Adrenal gland (tissue), 12 donors: ENCODE measurements around the gene RABL6. TPM values are rescaled to one million over a fixed set of nuclear protein-coding genes. Genes with fewer than 3 reads are reported as not detected.

Source experiments
- DNase-seq, 7 donors: peaks; one replicate each; pipeline ENCODE4 v3.0.0-alpha.2; 2019 to 2020
- H3K27ac ChIP-seq, 5 donors: fragments of 200-600 bp; sonication (generic) in 4 of 5; 1 replicate in 3 of 5; 2 replicates in 2 of 5; pipeline versions ENCODE4 v1.5.1 to v1.8.0; 2016 to 2020; ENCODE audit warnings: mild to moderate bottlenecking in 1 of 5
- H3K27me3 ChIP-seq: fragments of 200-600 bp; 2 replicates; pipeline ENCODE4 v1.8.0; 2021
- H3K36me3 ChIP-seq, 2 donors: fragments of 200-600 bp; replicated peaks in 1 of 2; 1 replicate in 1 of 2; 2 replicates in 1 of 2; pipeline versions ENCODE4 v1.5.1 to v1.8.0; 2018 to 2022
- H3K4me1 ChIP-seq, 2 donors: fragments of 200-600 bp; replicated peaks in 1 of 2; 1 replicate in 1 of 2; 2 replicates in 1 of 2; pipeline versions ENCODE4 v1.5.1 to v1.8.0; 2018 to 2021
- H3K4me3 ChIP-seq, 4 donors: fragments of 200-600 bp; sonication (generic) in 3 of 4; one replicate each; pipeline ENCODE4 v1.5.1; 2016 to 2018
- H3K9me3 ChIP-seq, 3 donors: fragments of 200-600 bp; sonication (generic) in 1 of 3; replicated peaks in 1 of 3; 1 replicate in 2 of 3; 2 replicates in 1 of 3; pipeline versions ENCODE4 v1.5.1 to v1.8.0; 2016 to 2021
- POLR2A ChIP-seq, 2 donors: fragments of 450-650 bp; IDR thresholded peaks; one replicate each; pipeline ENCODE4 v1.6.1; 2017; ENCODE audit warnings: antibody characterized with exemption in 2 of 2, mild to moderate bottlenecking in 2 of 2, moderate library complexity in 1 of 2
- WGBS, 4 donors: extraction: QIAGEN DNeasy Blood & Tissue Kit in 2 of 4; methylation state at CpG; one replicate each; pipeline versions ENCODE4 v1.1.5 to v1.1.7; 2013 to 2017; 5-methylcytosine and 5-hydroxymethylcytosine counted together
- intact Hi-C, 2 donors: fragments of 100-400 bp; cut with DNase I; formaldehyde crosslinking; loops; one replicate each; pipeline versions ENCODE4 v1.14.1 to v1.15.0; 2022 to 2023
- polyA plus RNA-seq, 3 donors: library from polyadenylated mRNA; stranded (reverse); fragments of 200-250 nt in 2 of 3; fragments of 350-450 nt in 1 of 3; fragmentation: Illumina TruSeq in 1 of 3; extraction: RNeasy Lipid Tissue Mini Kit (QIAGEN cat#74804) in 1 of 3; gene quantifications; one replicate each; pipeline ENCODE4 v1.2.3, GENCODE V29; 2013 to 2014
- total RNA-seq, 9 donors: library from RNA; depleted of rRNA in 4 of 9; stranded (reverse); fragments of >200 nt in 4 of 9; fragments of 120-200 nt in 1 of 9; fragmentation: NEBNext Ultra II Directional in 1 of 9; extraction: Animal tissue kit (Norgen Biotek cat#: 25700) in 1 of 9; gene quantifications; one replicate each; pipeline versions ENCODE4 v1.1.0 to v1.2.4, GENCODE V29; 2013 to 2023
- TF ChIP-seq, protein P1 (sequence below), 6 experiments: fragments of 450-650 bp in 4 of 6; fragments of 200-600 bp in 2 of 6; sonication (generic) in 1 of 6; IDR thresholded peaks; 1 replicate in 5 of 6; 2 replicates in 1 of 6; pipeline versions ENCODE4 v1.5.1 to v1.8.0; 2016 to 2021; ENCODE audit warnings: antibody characterized with exemption in 6 of 6, mild to moderate bottlenecking in 2 of 6, moderate library complexity in 1 of 6
- donor health status: healthy with polysubstance abuse.
- donor health status: Bipolar disorder and iron deficiency.
- donor health status: DM: yes; HTN: yes; CAD: no.
- donor health status: DM: no; HTN: no; CAD: no.
- donor health status: DM: no; HTN: no; CAD: no.
- donor health status: DM: yes; HTN: yes; CAD: no.

Gene RABL6
- total and polyA plus RNA-seq, 12 donors = 20.9 to 150 (median 61.0) TPM

- no peaks in the 10 kb centered on the region for H3K9me3 ChIP-seq
- TF ChIP-seq, protein P1, sequence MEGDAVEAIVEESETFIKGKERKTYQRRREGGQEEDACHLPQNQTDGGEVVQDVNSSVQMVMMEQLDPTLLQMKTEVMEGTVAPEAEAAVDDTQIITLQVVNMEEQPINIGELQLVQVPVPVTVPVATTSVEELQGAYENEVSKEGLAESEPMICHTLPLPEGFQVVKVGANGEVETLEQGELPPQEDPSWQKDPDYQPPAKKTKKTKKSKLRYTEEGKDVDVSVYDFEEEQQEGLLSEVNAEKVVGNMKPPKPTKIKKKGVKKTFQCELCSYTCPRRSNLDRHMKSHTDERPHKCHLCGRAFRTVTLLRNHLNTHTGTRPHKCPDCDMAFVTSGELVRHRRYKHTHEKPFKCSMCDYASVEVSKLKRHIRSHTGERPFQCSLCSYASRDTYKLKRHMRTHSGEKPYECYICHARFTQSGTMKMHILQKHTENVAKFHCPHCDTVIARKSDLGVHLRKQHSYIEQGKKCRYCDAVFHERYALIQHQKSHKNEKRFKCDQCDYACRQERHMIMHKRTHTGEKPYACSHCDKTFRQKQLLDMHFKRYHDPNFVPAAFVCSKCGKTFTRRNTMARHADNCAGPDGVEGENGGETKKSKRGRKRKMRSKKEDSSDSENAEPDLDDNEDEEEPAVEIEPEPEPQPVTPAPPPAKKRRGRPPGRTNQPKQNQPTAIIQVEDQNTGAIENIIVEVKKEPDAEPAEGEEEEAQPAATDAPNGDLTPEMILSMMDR (IDR thresholded peaks at IDR 0.05) = no peak
- no peak for TF ChIP-seq POLR2A (IDR thresholded peaks at IDR 0.05)
- intact Hi-C loops = loop anchor here in 1 of 2 donors (10.0 kb wide), 1 partner anchor 94 kb away; the partner anchor contains the start of genes C8G and FBXW5
- peak overlapping the region in 1 of 5 donors; percentile 62 for H3K27ac ChIP-seq
- H3K4me3 ChIP-seq = no peak overlapping the region
- H3K4me1 ChIP-seq = peaks cover 14 to 25% of the 10 kb centered on the region in 2 donors
- H3K36me3 ChIP-seq = peaks cover 0 to 10% of the 10 kb centered on the region in 2 donors
- DNase-seq = peak in 3 of 7 donors; percentile 31 to 40 (median 36)
- no peaks in the 10 kb centered on the region for H3K27me3 ChIP-seq
- WGBS, 4 donors = 81 to 86% (median 83%) methylated on average over 9 to 23 of the region's 23 CpGs
Observed at GRCh38 chr9:136850866-136851775, 43.4 kb downstream of the RABL6 start.

- DNase-seq = peak; percentile 53 to 90 (median 80)
- H3K36me3 ChIP-seq = peaks cover 0 to 10% of the 10 kb centered on the region in 2 donors
- H3K27me3 ChIP-seq = no peaks in the 10 kb centered on the region
- H3K4me1 ChIP-seq = peaks cover 14 to 25% of the 10 kb centered on the region in 2 donors
- intact Hi-C loops = loop anchor here in 1 of 2 donors (10.0 kb wide), 1 partner anchor 93 kb away; the partner anchor contains the start of genes C8G and FBXW5
- 40 to 56% (median 45%) methylated on average over 1 to 23 of the region's 23 CpGs for WGBS, 4 donors
- H3K4me3 ChIP-seq = no peak within 1 kb of the TSS
- TF ChIP-seq, protein P1 (IDR thresholded peaks at IDR 0.05) = no peak
- peak in 1 of 2 donors; percentile 35 for TF ChIP-seq POLR2A (IDR thresholded peaks at IDR 0.05)
- peak within 1 kb of the TSS in 1 of 5 donors; percentile 62 for H3K27ac ChIP-seq
- no peaks in the 10 kb centered on the region for H3K9me3 ChIP-seq
Observed at GRCh38 chr9:136851941-136852663, 44.4 kb downstream of the RABL6 start, which contains the start of gene MAMDC4. MAMDC4 (plus strand) TSS chr9:136852346; CDS start chr9:136852417, 71 bp downstream.

- peaks cover 0 to 10% of the 10 kb centered on the region in 2 donors for H3K36me3 ChIP-seq
- TF ChIP-seq, protein P1 (IDR thresholded peaks at IDR 0.05) = no peak
- TF ChIP-seq POLR2A (IDR thresholded peaks at IDR 0.05) = no peak
- WGBS, 4 donors = 80 to 88% (median 86%) methylated on average over 8 to 29 of the region's 29 CpGs
- no peak overlapping the region for H3K27ac ChIP-seq
- no peaks in the 10 kb centered on the region for H3K27me3 ChIP-seq
- peaks cover 14 to 25% of the 10 kb centered on the region in 2 donors for H3K4me1 ChIP-seq
- no peaks in the 10 kb centered on the region for H3K9me3 ChIP-seq
- peak in 6 of 7 donors; percentile 10 to 52 (median 25) for DNase-seq
- intact Hi-C loops = loop anchor here in 1 of 2 donors (10.0 kb wide), 1 partner anchor 92 kb away; the partner anchor contains the start of genes C8G and FBXW5
- no peak overlapping the region for H3K4me3 ChIP-seq
Observed at GRCh38 chr9:136852664-136853595, 45.2 kb downstream of the RABL6 start.
